CD1c-positive myeloid dendritic cell (primary cell): Measurements from ENCODE around the gene ABHD16A.

Source experiments
- DNase-seq: peaks from one replicate; pipeline ENCODE4 v3.0.0-alpha.2; 2016; ENCODE audit errors: extremely low spot score

Gene ABHD16A

GRCh38 chr6:31702819-31703716 is at the start of gene ABHD16A:
ABHD16A (minus strand) TSS chr6:31703324; CDS start chr6:31703281, 43 bp downstream.
- DNase-seq: peak; percentile 99

- no peak for DNase-seq
Observed at GRCh38 chr6:31752739-31753319, 49.7 kb upstream of the ABHD16A start.

DNA sequence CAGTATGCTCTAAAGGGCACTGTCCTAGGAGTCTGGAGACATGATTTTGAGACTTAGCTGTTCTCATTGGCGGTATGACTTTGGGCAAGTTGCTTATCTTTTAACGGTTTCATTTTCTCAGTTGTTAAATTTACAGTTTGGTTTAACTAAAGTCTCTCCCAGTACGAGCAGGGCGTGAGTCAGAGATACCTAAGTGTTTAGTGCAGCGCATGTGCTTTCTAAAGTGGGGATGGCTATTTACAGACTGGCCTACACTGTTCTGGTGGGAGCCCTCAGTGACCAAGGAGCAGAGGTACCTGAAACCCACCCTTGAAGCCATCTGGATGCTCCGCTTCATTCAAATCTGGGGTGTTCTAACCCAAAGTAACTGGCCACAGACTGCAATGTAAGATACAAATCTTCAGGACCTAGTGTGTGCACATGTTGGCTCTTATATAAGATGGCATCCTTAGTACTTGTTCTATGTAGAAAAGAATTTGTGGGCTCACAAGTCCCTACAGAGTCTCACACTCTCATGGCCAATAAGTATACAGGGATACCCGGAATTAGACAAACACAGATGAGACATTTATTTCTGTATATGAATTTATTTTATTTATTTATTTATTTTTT is 47.4 kb upstream of the ABHD16A start:
- DNase-seq: no peak

DNA sequence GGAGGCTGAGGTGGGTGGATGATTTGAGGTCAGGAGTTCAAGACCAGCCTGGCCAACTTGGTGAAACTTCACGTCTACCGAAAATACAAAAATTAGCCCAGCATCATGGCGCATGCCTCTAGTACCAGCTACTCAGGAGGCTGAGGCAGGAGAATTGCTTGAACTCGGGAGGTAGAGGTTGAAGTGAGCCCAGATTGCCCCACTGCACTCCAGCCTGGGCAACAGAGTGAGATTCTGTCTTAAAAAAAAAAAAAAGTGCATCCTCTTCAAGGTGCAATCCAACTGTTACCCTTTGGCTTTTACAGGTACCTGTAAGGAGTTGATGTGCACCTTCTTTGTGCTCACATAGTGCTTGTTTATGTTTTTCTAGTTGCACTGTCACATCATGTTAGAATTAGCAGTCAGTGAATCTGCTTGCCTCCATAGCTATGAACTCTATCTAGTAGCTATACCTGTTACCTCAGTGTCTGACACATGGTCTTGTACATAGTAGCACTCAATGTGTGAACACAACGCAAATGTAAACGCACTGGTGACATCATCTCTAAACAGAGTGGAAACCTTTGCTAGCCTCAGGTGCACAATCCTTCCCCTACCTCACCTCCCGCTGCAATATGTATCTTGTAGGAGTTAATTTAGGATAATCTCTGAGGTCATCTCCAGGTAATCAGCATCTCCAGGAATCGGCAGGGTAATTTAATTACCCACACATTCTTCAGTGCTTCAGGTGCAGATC is 46.3 kb upstream of the ABHD16A start:
- no peak for DNase-seq

- no peak for DNase-seq
Observed at GRCh38 chr6:31744422-31744821, 41.3 kb upstream of the ABHD16A start.

GRCh38 chr6:31742894-31743293 is 39.8 kb upstream of the ABHD16A start:
- DNase-seq: no peak

GRCh38 chr6:31741815-31742214 is 38.7 kb upstream of the ABHD16A start:
- no peak for DNase-seq

DNA sequence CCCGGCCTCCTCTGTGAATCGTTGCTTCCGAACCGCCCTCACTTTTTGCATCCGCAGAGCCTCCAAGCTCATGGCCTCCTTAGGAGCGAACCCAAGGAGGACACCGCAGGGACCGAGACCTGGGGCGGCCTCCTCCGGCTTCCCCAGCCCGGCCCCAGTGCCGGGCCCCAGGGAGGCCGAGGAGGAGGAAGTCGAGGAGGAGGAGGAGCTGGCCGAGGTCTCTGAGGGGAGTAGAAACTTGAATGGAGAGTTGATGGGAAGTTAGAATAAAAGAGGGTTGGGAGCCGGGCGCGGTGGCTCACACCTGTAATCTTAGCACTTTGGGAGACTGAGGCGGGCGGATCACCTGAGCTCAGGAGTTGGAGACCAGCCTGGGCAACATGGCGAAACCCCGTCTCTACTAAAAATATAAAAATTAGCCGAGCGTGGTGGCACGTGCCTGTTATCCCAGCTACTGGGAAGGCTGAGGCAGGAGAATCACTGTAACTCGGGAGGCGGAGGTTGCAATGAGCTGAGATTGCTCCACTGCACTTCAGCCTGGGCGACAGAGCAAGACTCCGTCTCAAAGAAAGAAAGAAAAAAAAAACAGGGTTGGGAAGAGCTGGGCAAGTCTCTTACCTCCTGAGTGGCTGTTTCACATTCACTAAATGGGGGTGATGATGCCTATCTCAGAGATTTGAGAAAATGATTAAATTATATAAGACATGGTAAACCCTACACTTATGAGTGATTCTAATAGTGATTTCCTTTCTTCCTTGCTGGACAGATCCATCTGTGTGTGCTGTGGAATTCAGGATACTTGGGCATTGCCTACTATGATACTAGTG is 37.5 kb upstream of the ABHD16A start:
- peak; percentile 74 for DNase-seq

DNA sequence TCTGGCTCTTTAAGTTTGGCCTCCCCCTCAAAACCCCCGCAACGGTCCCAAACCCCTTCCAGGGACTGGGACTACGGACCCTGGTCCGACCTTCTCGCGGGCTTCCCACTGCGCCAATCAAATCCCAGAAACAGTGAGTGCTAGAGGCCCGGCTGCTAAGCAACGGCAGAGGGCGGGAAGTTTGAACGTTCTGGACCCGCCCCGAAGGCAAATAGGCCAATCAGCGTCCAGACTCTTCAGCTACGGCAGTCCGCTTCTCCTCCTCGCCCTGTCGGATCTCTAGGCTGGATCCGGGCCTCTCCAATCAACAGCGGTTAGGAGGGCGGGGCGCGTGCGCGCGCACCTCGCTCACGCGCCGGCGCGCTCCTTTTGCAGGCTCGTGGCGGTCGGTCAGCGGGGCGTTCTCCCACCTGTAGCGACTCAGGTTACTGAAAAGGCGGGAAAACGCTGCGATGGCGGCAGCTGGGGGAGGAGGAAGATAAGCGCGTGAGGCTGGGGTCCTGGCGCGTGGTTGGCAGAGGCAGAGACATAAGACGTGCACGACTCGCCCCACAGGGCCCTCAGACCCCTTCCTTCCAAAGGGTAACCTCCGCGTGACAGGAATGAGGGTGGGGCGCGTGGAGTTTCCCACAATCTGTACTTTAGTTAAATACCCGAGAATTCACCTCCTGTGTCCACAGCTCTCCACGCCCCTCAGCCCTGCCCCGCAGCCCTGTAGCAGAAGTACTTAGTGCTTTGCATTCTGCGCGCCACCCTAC is 36.7 kb upstream of the ABHD16A start, which contains the start of gene MSH5:
MSH5 (plus strand) TSS at position 367 of the 758 bp plus-strand sequence. CDS start 462 bp downstream, outside the sequence.
- peak; percentile 99 for DNase-seq

GRCh38 chr6:31737991-31738979 is 35.2 kb upstream of the ABHD16A start:
- peak; percentile 91 for DNase-seq

- peak; percentile 44 for DNase-seq
Observed at GRCh38 chr6:31737315-31737990, 34.3 kb upstream of the ABHD16A start.

- DNase-seq: peak; percentile 45
Observed at GRCh38 chr6:31736768-31737314, 33.7 kb upstream of the ABHD16A start.

DNA sequence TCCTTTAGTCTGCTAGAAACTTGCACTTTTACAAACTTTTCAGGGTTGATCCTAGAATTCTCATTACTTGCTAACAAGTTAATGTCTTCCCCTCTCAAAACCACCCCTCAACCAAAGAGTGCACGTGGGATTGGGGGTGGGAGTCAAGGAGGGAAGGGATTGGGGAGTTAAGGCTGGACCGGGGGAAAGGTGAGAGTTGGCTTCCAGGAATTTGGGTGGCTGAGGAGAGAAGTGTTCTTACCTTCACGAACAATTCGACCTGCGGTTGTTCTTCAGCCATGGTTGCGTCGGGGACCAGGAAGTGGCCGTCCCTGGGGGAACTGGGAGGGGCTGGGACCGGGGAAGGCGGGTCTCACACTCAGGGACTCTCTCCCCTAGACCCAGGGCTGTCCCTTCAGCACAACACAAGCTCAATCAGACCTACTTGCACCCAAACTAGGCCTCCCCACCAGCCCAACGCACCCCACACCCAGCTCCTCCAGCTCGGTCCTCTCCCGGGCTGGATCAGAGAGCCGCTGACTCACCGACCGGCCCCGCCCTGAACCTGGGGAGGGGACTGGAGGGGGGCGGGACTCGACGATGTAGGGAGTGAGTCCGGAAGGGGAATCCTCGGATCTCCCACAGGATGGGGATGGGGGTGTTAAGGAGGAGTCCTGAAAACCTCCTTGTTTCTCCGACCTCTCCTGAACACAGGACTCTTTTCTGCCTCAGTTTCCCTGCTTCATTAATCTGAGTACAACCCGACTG is 33.1 kb upstream of the ABHD16A start, which contains the start of gene CLIC1:
CLIC1 (minus strand) TSS at position 510 of the 747 bp plus-strand sequence; CDS start at position 280, 230 bp downstream.
- peak; percentile 82 for DNase-seq

- DNase-seq: peak; percentile 66
Observed at GRCh38 chr6:31734821-31735406, 31.8 kb upstream of the ABHD16A start.

DNA sequence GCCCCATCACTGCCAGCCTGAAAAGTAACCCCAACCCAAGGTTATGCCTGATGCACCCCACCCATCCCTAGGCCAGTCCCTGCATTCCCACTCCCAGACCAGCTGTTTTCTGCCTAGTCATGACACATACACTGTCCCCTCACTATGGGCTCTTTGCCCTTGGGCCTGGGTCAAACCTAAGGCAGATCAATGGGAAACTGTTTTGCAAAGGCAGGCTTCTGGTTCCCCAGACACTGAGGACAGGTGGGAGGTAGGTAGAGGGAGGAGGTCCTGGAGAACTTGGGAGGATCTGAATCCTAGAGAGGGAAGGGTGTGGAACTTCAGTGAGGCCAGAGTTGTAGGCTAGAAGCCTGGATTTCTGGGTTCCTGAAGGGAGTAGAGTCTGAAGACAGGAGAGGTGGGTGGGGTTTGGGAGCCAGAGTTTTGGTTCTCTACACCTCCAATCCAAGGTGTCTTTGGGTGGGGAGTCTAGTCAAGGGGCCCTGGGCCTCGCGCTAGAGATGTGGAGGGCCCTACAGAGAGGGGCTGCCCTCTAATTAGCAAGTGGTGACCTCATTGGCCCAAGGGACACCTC is 31.2 kb upstream of the ABHD16A start:
- no peak for DNase-seq

DNA sequence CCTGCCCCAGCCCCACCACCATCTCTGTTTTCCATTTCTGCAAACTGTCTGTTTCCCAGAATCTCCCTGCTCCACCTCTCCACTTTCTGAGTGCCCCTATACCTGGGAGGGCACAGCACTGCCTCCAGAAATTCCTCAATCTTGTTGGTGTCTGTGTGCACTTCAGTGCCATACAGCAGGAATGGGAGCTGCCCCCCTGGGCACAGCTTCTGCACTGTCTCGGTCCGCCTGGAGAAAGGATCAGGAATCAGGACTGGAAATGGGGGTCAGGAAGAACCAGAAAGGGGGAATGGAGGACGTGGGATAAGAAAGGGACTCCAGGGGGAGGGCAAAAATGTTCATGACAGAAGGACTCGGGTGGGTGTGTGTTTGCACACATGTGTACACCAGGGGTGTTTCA is 30.6 kb upstream of the ABHD16A start:
- DNase-seq: no peak
